Smooth muscle cell (in vitro differentiated cells): ENCODE data around the gene FGF23. TPM values are rescaled to one million over a fixed set of nuclear protein-coding genes. Genes with fewer than 3 reads are reported as not detected.

ENCODE experiments used
- DNase-seq: peaks from one replicate; lab custom pipeline; 2025; ENCODE audit not compliant: unreplicated experiment; lab: John Stamatoyannopoulos, UW
- H2AFZ ChIP-seq: fragments of 200-600 bp; sonication (generic); 2 replicates; pipeline ENCODE4 v1.6.0; 2016; ENCODE audit warnings: antibody characterized with exemption, low read depth, mild to moderate bottlenecking
- H3F3A ChIP-seq: fragments of 200-600 bp; sonication (generic); 2 replicates; pipeline ENCODE4 v1.6.0; 2017; ENCODE audit warnings: antibody characterized with exemption, low read depth
- H3K27ac ChIP-seq: fragments of 200-600 bp; sonication (generic); 2 replicates; pipeline ENCODE4 v1.5.1; 2016; ENCODE audit warnings: low read depth, mild to moderate bottlenecking
- H3K27me3 ChIP-seq: fragments of 200-600 bp; sonication (generic); 2 replicates; pipeline ENCODE4 v1.6.1; 2016; ENCODE audit warnings: low read depth, mild to moderate bottlenecking
- H3K36me3 ChIP-seq: fragments of 200-600 bp; sonication (generic); 2 replicates; pipeline ENCODE4 v1.5.1; 2016; ENCODE audit warnings: low read depth
- H3K4me1 ChIP-seq: fragments of 200-600 bp; sonication (generic); 2 replicates; pipeline ENCODE4 v1.5.1; 2016; ENCODE audit warnings: low read depth
- H3K4me2 ChIP-seq: fragments of 200-600 bp; sonication (generic); 2 replicates; pipeline ENCODE4 v1.6.0; 2016; ENCODE audit warnings: mild to moderate bottlenecking
- H3K4me3 ChIP-seq: fragments of 200-600 bp; sonication (generic); 2 replicates; pipeline ENCODE4 v1.5.1; 2016; ENCODE audit warnings: mild to moderate bottlenecking
- H3K79me2 ChIP-seq: fragments of 200-600 bp; sonication (generic); 2 replicates; pipeline ENCODE4 v1.6.0; 2016; ENCODE audit warnings: low read depth, mild to moderate bottlenecking
- H3K9ac ChIP-seq: fragments of 200-600 bp; sonication (generic); 2 replicates; pipeline ENCODE4 v1.6.0; 2016; ENCODE audit warnings: low read depth
- H3K9me3 ChIP-seq: fragments of 200-600 bp; sonication (generic); replicated peaks from 2 replicates; pipeline ENCODE4 v1.5.1; 2016; ENCODE audit warnings: low read depth
- H4K20me1 ChIP-seq: fragments of 200-600 bp; sonication (generic); 2 replicates; pipeline ENCODE4 v1.6.0; 2016; ENCODE audit warnings: low read depth
- CTCF ChIP-seq: fragments of 200-600 bp; sonication (generic); IDR thresholded peaks from 2 replicates; pipeline ENCODE4 v1.5.1; 2017; ENCODE audit warnings: borderline replicate concordance, mild to moderate bottlenecking, antibody characterized with exemption; ENCODE audit not compliant: insufficient read depth, poor library complexity, severe bottlenecking
- WGBS: methylation state at CpG from one replicate; pipeline ENCODE4 v1.1.7; 2016; ENCODE audit warnings: low lambda C conversion rate; 5-methylcytosine and 5-hydroxymethylcytosine counted together
- polyA plus RNA-seq: library from polyadenylated mRNA; unstranded; fragments of >200 nt; fragmentation: Nextera tagmentation; extraction: Ambion mirVana; gene quantifications from 2 replicates; pipeline ENCODE4 v1.2.1, GENCODE V29; 2016
- total RNA-seq: library from RNA; depleted of rRNA; stranded (reverse); fragments of >200 nt; gene quantifications from 2 replicates; pipeline ENCODE4 v1.2.3, GENCODE V29; 2014

The FGF23 gene
- total and polyA plus RNA-seq, 2 experiments from 2014 or later: not detected

GRCh38 chr12:4422985-4423384 is 43.5 kb upstream of the FGF23 start:
- WGBS: 96% methylated on average over 8 of the region's 9 CpGs
- Histone ChIP-seq H4K20me1 (no peaks in the 10 kb centered on the region), H3K79me2 (no peaks in the 10 kb centered on the region), H2AFZ (no peak overlapping the region), H3K9ac (no peak overlapping the region), H3K27me3 (no peaks in the 10 kb centered on the region), H3K36me3 (no peaks in the 10 kb centered on the region), H3K4me1 (peaks cover 3% of the 10 kb centered on the region), H3F3A (no peaks in the 10 kb centered on the region), H3K27ac (no peak overlapping the region), H3K4me3 (no peak overlapping the region), H3K9me3 (no peaks in the 10 kb centered on the region), H3K4me2 (no peak overlapping the region)
- no peak for DNase-seq
- no peak for TF ChIP-seq CTCF

- 33% methylated on average over 4 of the region's 4 CpGs for WGBS
- Histone ChIP-seq H3K36me3 (no peaks in the 10 kb centered on the region), H4K20me1 (no peaks in the 10 kb centered on the region), H3K9ac (no peak overlapping the region), H3F3A (no peaks in the 10 kb centered on the region), H3K4me1 (peaks cover 13% of the 10 kb centered on the region), H3K27me3 (no peaks in the 10 kb centered on the region), H3K79me2 (no peaks in the 10 kb centered on the region), H3K9me3 (no peaks in the 10 kb centered on the region), H3K4me2 (no peak overlapping the region), H3K27ac (no peak overlapping the region), H3K4me3 (no peak overlapping the region), H2AFZ (no peak overlapping the region)
- peak; percentile 71 for TF ChIP-seq CTCF
- no peak for DNase-seq
Observed at GRCh38 chr12:4421590-4422031, 42.1 kb upstream of the FGF23 start.

- H3K4me1 ChIP-seq: peaks cover 13% of the 10 kb centered on the region
- no peak overlapping the region for H3K9ac ChIP-seq
- 86% methylated on average over 5 of the region's 5 CpGs for WGBS
Observed at GRCh38 chr12:4420138-4420670, 40.7 kb upstream of the FGF23 start.

More at GRCh38 chr12:4420138-4420670, 40.7 kb upstream of the FGF23 start:
- Histone ChIP-seq H3K27me3 (no peaks in the 10 kb centered on the region), H4K20me1 (no peaks in the 10 kb centered on the region), H3K4me3 (no peak overlapping the region), H2AFZ (no peak overlapping the region), H3K79me2 (no peaks in the 10 kb centered on the region), H3F3A (no peaks in the 10 kb centered on the region), H3K9me3 (no peaks in the 10 kb centered on the region), H3K27ac (no peak overlapping the region), H3K36me3 (no peaks in the 10 kb centered on the region), H3K4me2 (no peak overlapping the region)
- no peak for TF ChIP-seq CTCF
- no peak for DNase-seq
